ENCODE results near the gene DMTF1.

Gene DMTF1

GRCh38 chr7:87147500-87147899 is 4.8 kb upstream of the DMTF1 start:
- no peak for DNase-seq (ENCODE audit: low read depth)

- no peak for DNase-seq (ENCODE audit: low read depth)
Observed at GRCh38 chr7:87148332-87148955, 3.8 kb upstream of the DMTF1 start.

GRCh38 chr7:87151002-87151728 is 1.1 kb upstream of the DMTF1 start:
- DNase-seq (ENCODE audit: low read depth), result no peak

- DNase-seq (ENCODE audit: low read depth), result no peak
Observed at GRCh38 chr7:87151729-87152111, 533 bp upstream of the DMTF1 start.

GRCh38 chr7:87152897-87153641 is 816 bp downstream of the DMTF1 start:
- peak; percentile 23 for DNase-seq (ENCODE audit: low read depth)

GRCh38 chr7:87154166-87154565 is 1.9 kb downstream of the DMTF1 start:
- DNase-seq (ENCODE audit: low read depth), result no peak

- DNase-seq (ENCODE audit: low read depth), result no peak
Observed at GRCh38 chr7:87154569-87154968, 2.3 kb downstream of the DMTF1 start.

GRCh38 chr7:87155788-87156187 is 3.5 kb downstream of the DMTF1 start:
- DNase-seq (ENCODE audit: low read depth), result no peak

GRCh38 chr7:87156709-87157108 is 4.5 kb downstream of the DMTF1 start:
- DNase-seq (ENCODE audit: low read depth), result no peak

GRCh38 chr7:87159538-87159937 is 7.3 kb downstream of the DMTF1 start:
- DNase-seq (ENCODE audit: low read depth), result no peak

GRCh38 chr7:87164433-87164832 is 12.2 kb downstream of the DMTF1 start:
- DNase-seq (ENCODE audit: low read depth), result no peak

GRCh38 chr7:87170828-87171227 is 18.6 kb downstream of the DMTF1 start:
- no peak for DNase-seq (ENCODE audit: low read depth)

GRCh38 chr7:87171282-87171934 is 19.2 kb downstream of the DMTF1 start:
- no peak for DNase-seq (ENCODE audit: low read depth)

- no peak for DNase-seq (ENCODE audit: low read depth)
Observed at GRCh38 chr7:87173471-87173870, 21.2 kb downstream of the DMTF1 start.

GRCh38 chr7:87178320-87178719 is 26.1 kb downstream of the DMTF1 start:
- DNase-seq (ENCODE audit: low read depth), result no peak

GRCh38 chr7:87179180-87179579 is 26.9 kb downstream of the DMTF1 start:
- DNase-seq (ENCODE audit: low read depth), result no peak

- DNase-seq (ENCODE audit: low read depth), result no peak
Observed at GRCh38 chr7:87187120-87187519, 34.9 kb downstream of the DMTF1 start.

- no peak for DNase-seq (ENCODE audit: low read depth)
Observed at GRCh38 chr7:87188930-87189329, 36.7 kb downstream of the DMTF1 start.

- no peak for DNase-seq (ENCODE audit: low read depth)
Observed at GRCh38 chr7:87190783-87191182, 38.5 kb downstream of the DMTF1 start.

GRCh38 chr7:87192784-87193487 is 40.7 kb downstream of the DMTF1 start:
- no peak for DNase-seq (ENCODE audit: low read depth)

- DNase-seq (ENCODE audit: low read depth), result no peak
Observed at GRCh38 chr7:87193912-87194311, 41.7 kb downstream of the DMTF1 start.

GRCh38 chr7:87199241-87199640 is 47.0 kb downstream of the DMTF1 start:
- no peak for DNase-seq (ENCODE audit: low read depth)

All from activated T-cell treated with anti-CD3 and anti-CD28 coated beads for 24 hours (primary cell).